Common myeloid progenitor, CD34-positive (primary cell): Measurements from ENCODE around the gene GALNT2.

ENCODE experiments used
- CTCF ChIA-PET: fragments of 350-600 bp; sonication (Branson Sonifier 250); formaldehyde crosslinking; loops from one replicate; lab custom pipeline; 2021; ENCODE audit warnings: antibody characterized with exemption; lab: Charles Lee
- POLR2A ChIA-PET: fragments of 350-600 bp; sonication (Branson Sonifier 250); formaldehyde crosslinking; loops from one replicate; lab custom pipeline; 2021; ENCODE audit warnings: antibody characterized with exemption; lab: Charles Lee
- DNase-seq, 3 donors: peaks; one replicate each; pipeline versions ENCODE4 v3.0.0 to v3.0.0-alpha.2; 2013
- H3K27ac ChIP-seq, 2 experiments: 1 replicate in 1 of 2; 2 replicates in 1 of 2; pipeline ENCODE4 v1.7.0; 2013; ENCODE audit warnings: inconsistent platforms in 2 of 2, low read length in 2 of 2, mild to moderate bottlenecking in 2 of 2, low read depth in 1 of 2, moderate library complexity in 1 of 2; ENCODE audit not compliant: severe bottlenecking in 2 of 2, insufficient read depth in 1 of 2, poor library complexity in 1 of 2
- H3K27me3 ChIP-seq, 5 experiments: replicated peaks in 2 of 5; 1 replicate in 3 of 5; 2 replicates in 2 of 5; pipeline versions ENCODE4 v1.6.1 to v1.7.0; 2013; ENCODE audit warnings: low read length in 4 of 5, mild to moderate bottlenecking in 2 of 5, moderate library complexity in 2 of 5, inconsistent platforms in 1 of 5; ENCODE audit not compliant: insufficient read depth in 5 of 5, control insufficient read depth in 4 of 5
- H3K36me3 ChIP-seq, 4 experiments: 1 replicate in 2 of 4; 2 replicates in 2 of 4; pipeline versions ENCODE4 v1.6.1 to v1.7.0; 2013; ENCODE audit warnings: low read length in 3 of 4, control low read depth in 1 of 4, mild to moderate bottlenecking in 1 of 4; ENCODE audit not compliant: control insufficient read depth in 4 of 4, insufficient read depth in 4 of 4
- H3K4me1 ChIP-seq, 4 experiments: 1 replicate in 3 of 4; 2 replicates in 1 of 4; pipeline versions ENCODE4 v1.6.1 to v1.7.1; 2013; ENCODE audit warnings: low read length in 3 of 4, mild to moderate bottlenecking in 3 of 4, control low read depth in 1 of 4, inconsistent platforms in 1 of 4, moderate library complexity in 1 of 4; ENCODE audit not compliant: control insufficient read depth in 4 of 4, insufficient read depth in 4 of 4; ENCODE audit errors: control extremely low read depth in 1 of 4
- H3K4me3 ChIP-seq, 7 experiments: 1 replicate in 4 of 7; 2 replicates in 3 of 7; pipeline versions ENCODE4 v1.5.1 to v1.7.0; 2013; ENCODE audit warnings: mild to moderate bottlenecking in 7 of 7, low read length in 6 of 7, moderate library complexity in 6 of 7, inconsistent platforms in 2 of 7, low read depth in 2 of 7, control low read depth in 1 of 7; ENCODE audit not compliant: insufficient read depth in 4 of 7, control insufficient read depth in 1 of 7; ENCODE audit errors: extremely low read depth in 1 of 7
- H3K9me3 ChIP-seq, 5 experiments: 1 replicate in 4 of 5; 2 replicates in 1 of 5; pipeline versions ENCODE4 v1.6.1 to v1.7.1; 2013; ENCODE audit warnings: low read length in 4 of 5, mild to moderate bottlenecking in 2 of 5, inconsistent platforms in 1 of 5, low read depth in 1 of 5, moderate library complexity in 1 of 5; ENCODE audit not compliant: control insufficient read depth in 4 of 5, insufficient read depth in 2 of 5; ENCODE audit errors: control extremely low read depth in 1 of 5
- WGBS: methylation state at CpG from one replicate; pipeline ENCODE4 v1.1.5; 2013; ENCODE audit not compliant: insufficient coverage; 5-methylcytosine and 5-hydroxymethylcytosine counted together

The GALNT2 gene

DNA sequence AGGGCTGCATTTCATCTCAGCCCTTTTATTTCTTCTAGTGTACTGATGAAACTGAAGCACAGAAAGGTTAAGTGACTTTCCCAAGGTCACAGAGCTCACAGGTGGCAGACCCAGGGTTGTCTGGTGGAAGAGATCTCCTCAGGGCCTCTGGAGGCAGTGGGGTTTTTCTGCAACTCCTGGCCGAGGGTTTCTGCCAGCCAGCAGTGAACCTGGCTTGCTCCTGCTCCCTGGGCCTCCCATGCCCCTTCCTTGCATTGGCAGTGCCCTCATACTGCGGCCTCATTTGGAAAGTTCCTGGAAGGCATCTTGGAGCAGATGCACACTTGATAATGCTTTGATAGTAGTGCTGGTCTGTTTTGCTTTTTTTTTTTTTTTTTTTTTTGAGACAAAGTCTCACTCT is 7.7 kb downstream of the GALNT2 start:
- POLR2A ChIA-PET = interaction anchor here (1.0 kb wide), 1 partner anchor 26 kb away, joined by 3 read pairs; no protein-coding TSS in a partner anchor
- no peaks in the 10 kb centered on the region for H3K27me3 ChIP-seq
- no peak overlapping the region for H3K27ac ChIP-seq
- H3K4me1 ChIP-seq = peaks cover 0 to 18% (median 7%) of the 10 kb centered on the region in 4 experiments
- H3K36me3 ChIP-seq = peaks cover 0 to 19% (median under 1%) of the 10 kb centered on the region in 4 experiments
- H3K4me3 ChIP-seq = no peak overlapping the region
- CTCF ChIA-PET = no interaction called here
- no peaks in the 10 kb centered on the region for H3K9me3 ChIP-seq
- whole genome bisulfite sequencing = 100% methylated on average over 2 of the region's 2 CpGs
- no peak for DNase-seq

DNA sequence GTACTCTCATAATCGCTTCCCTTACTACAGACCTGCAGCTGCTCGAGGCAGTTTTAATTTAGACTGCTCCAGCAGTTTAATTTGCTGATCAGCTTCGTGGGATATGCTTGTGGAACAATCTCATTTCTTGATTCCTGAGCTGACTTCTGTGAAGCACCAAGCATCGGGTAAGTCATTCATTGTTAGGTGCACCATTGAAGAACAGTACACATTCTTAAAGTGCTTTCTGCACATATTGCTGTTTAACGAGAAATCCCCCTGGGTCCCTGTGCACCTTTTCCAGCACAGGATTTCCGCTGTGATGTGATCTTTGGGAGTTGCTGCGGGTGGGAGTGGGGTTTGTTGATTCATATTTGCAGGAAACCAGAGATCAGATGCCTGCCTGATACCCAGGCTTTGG is 9.1 kb downstream of the GALNT2 start:
- peak in 2 of 3 donors; percentile 25 to 46 for DNase-seq
- no peaks in the 10 kb centered on the region for H3K27me3 ChIP-seq
- H3K4me3 ChIP-seq = no peak overlapping the region
- peaks cover 2 to 27% (median 3%) of the 10 kb centered on the region in 4 experiments for H3K36me3 ChIP-seq
- WGBS = 64% methylated on average over 7 of the region's 7 CpGs
- H3K27ac ChIP-seq = no peak overlapping the region
- ChIA-PET CTCF (interaction anchor here (1.5 to 1.6 kb wide), 2 partner anchors 10 to 90 kb away, joined by 3 read pairs; no protein-coding TSS in a partner anchor), POLR2A (no interaction called here)
- no peaks in the 10 kb centered on the region for H3K9me3 ChIP-seq
- H3K4me1 ChIP-seq = peaks cover 0 to 15% (median 6%) of the 10 kb centered on the region in 4 experiments

DNA sequence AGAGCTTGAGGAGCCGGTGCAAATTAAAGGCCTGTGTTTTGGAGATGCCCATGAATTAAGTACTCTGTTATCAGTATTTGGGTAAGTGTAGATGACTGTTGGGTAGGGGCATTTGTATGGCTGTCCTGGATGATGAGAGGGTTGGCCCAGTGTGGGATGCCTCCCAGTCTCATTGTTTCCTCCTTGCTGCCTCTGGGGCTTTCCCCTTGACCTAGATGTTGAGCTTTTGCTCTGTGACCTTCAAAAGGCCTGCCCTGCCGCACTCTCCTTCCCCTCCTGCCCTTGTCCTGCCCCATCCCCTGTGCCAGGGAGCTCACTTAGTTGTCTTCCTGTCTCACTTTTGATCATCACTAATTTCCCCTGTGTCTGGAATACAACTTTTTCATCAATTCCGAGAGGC is 10.0 kb downstream of the GALNT2 start:
- H3K4me3 ChIP-seq = no peak overlapping the region
- no peak for DNase-seq
- peaks cover 0 to 15% (median 3%) of the 10 kb centered on the region in 4 experiments for H3K4me1 ChIP-seq
- H3K27ac ChIP-seq = no peak overlapping the region
- no peaks in the 10 kb centered on the region for H3K27me3 ChIP-seq
- peaks cover 0 to 2% (median 0%) of the 10 kb centered on the region in 5 experiments for H3K9me3 ChIP-seq
- peaks cover 2 to 27% (median 3%) of the 10 kb centered on the region in 4 experiments for H3K36me3 ChIP-seq
- CTCF ChIA-PET = interaction anchor here (1.1 kb wide), 1 partner anchor 45 kb away, joined by 4 read pairs; no protein-coding TSS in a partner anchor
- WGBS = 100% methylated on average over 3 of the region's 3 CpGs
- POLR2A ChIA-PET = no interaction called here

GRCh38 chr1:230077436-230078213 is 10.6 kb downstream of the GALNT2 start:
- Histone ChIP-seq H3K9me3 (peaks cover 0 to 2% (median 0%) of the 10 kb centered on the region in 5 experiments), H3K27ac (no peak overlapping the region), H3K27me3 (no peaks in the 10 kb centered on the region), H3K4me3 (no peak overlapping the region), H3K36me3 (peaks cover 2 to 27% (median 3%) of the 10 kb centered on the region in 4 experiments), H3K4me1 (peaks cover 0 to 15% (median 3%) of the 10 kb centered on the region in 4 experiments)
- CTCF ChIA-PET = interaction anchor here (1.1 kb wide), 1 partner anchor 44 kb away, joined by 4 read pairs; no protein-coding TSS in a partner anchor
- 95% methylated on average over 7 of the region's 12 CpGs for WGBS
- no peak for DNase-seq
- POLR2A ChIA-PET = no interaction called here

DNA sequence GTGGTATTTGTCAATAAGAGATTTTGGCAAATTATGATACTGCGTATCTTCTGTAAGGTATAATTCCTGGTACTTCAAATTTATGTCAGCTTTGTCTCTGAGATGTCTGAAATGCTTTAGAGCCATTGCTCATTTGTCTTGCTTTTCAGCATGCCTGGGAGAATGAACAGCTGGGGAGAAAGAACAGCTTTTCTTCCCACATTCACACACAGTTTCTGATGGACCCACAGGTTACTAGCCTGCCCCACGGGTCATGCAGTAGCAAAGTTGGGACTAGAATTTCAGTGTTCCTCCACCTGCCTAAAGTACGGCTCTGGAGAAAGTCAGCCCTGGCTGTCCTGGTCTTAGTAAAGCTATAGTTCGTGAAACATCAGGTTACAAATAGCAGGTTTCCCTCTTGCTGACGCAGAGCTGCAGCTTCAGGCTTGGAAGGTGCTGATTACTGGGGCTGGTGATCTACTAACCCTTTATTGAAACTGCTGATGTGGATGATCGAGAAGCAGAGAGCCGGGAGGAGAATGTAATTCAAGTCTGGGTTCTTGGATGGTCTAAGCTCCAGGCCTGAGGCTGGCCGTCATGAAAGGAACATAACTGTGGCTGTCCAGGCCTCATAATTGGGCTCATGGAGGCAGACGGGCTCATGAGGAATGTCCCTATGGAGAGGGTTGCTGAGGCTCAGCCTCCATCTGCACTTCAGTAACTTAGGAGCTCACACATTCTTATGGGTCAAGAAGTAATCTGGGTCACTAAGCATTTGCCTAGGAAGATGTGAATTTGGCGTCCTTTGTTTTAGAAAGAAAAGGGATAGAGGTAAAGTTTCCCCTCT is 12.4 kb downstream of the GALNT2 start:
- H3K27me3 ChIP-seq = no peaks in the 10 kb centered on the region
- H3K4me3 ChIP-seq = no peak overlapping the region
- no peak for DNase-seq
- peaks cover 0 to 3% (median 2%) of the 10 kb centered on the region in 5 experiments for H3K9me3 ChIP-seq
- 100% methylated on average over 9 of the region's 10 CpGs for WGBS
- H3K4me1 ChIP-seq = peaks cover 0 to 23% (median 7%) of the 10 kb centered on the region in 4 experiments
- POLR2A ChIA-PET = no interaction called here
- H3K36me3 ChIP-seq = peaks cover 2 to 27% (median 3%) of the 10 kb centered on the region in 4 experiments
- H3K27ac ChIP-seq = no peak overlapping the region
- CTCF ChIA-PET = interaction anchor here (1.1 to 1.4 kb wide), 3 partner anchors 8 to 20 kb away, joined by 3 to 6 read pairs (median 4); no protein-coding TSS in a partner anchor

- H3K4me1 ChIP-seq = peaks cover 0 to 23% (median 14%) of the 10 kb centered on the region in 4 experiments
- H3K27me3 ChIP-seq = no peaks in the 10 kb centered on the region
- DNase-seq = no peak
- CTCF ChIA-PET = no interaction called here
- POLR2A ChIA-PET = no interaction called here
- WGBS = 96% methylated on average over 6 of the region's 8 CpGs
- no peak overlapping the region for H3K27ac ChIP-seq
- no peak overlapping the region for H3K4me3 ChIP-seq
- peaks cover 0 to 3% (median 2%) of the 10 kb centered on the region in 5 experiments for H3K9me3 ChIP-seq
- peaks cover 2 to 27% (median 3%) of the 10 kb centered on the region in 4 experiments for H3K36me3 ChIP-seq
Observed at GRCh38 chr1:230080822-230081221, 13.8 kb downstream of the GALNT2 start.
